Astrocyte of the hippocampus (primary cell): ENCODE measurements around the gene USP22.
"Not testable (repeated sequence)": the region's sequence is repeated elsewhere in the genome, so short reads cannot be mapped to it uniquely, and the experiment has no call there.

Experiments used
- DNase-seq: peaks from one replicate; pipeline ENCODE4 v3.0.0; 2011; ENCODE audit warnings: low read depth, low spot score

The USP22 gene

DNA sequence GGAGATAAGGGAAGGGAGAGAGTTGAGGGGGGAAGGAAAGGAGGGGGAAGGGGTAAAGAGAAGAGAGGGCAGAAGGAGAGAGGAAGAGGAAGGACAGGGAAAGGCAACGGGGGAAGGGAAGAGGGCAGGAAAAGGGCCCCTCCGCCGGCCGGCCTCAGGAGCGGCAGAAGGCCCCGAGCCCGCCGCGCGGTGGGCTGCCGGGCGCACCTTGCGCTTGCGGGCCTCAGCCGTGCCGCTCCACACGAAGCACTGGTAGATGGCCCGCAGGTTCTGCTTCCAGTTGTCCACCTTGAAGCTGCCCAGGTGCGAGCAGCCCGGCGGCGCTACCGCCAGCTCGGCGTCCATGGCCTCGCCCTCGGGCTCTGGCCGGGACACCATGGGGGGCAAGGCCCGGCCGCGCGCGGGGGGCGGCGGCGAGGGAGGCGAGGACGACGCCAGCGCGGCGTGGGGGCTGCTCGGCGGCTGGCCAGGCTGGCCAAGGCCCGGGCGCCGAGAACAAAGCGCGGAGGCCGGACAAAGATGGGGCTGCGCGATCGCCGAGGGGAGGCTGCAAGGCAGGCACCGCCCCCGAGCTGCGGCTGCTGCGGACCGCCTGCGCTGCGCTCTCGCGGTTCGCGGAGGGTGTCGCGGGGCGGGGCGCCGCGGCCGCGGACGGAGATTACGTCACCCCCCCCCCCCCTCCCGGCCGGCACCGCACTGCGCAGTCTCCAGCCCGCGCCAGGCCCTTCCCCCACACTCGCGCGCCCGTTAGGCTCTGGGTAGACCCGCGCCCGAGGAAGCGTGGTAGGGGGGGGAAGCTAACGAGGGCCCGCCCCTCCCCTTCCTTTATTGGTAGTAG lies at the start of gene USP22:
Gene USP22, minus strand, starts transcription at position 554 of the 838 bp plus-strand sequence. Its CDS starts 176 bp downstream, at position 378.
- DNase-seq: peak; percentile 99

DNA sequence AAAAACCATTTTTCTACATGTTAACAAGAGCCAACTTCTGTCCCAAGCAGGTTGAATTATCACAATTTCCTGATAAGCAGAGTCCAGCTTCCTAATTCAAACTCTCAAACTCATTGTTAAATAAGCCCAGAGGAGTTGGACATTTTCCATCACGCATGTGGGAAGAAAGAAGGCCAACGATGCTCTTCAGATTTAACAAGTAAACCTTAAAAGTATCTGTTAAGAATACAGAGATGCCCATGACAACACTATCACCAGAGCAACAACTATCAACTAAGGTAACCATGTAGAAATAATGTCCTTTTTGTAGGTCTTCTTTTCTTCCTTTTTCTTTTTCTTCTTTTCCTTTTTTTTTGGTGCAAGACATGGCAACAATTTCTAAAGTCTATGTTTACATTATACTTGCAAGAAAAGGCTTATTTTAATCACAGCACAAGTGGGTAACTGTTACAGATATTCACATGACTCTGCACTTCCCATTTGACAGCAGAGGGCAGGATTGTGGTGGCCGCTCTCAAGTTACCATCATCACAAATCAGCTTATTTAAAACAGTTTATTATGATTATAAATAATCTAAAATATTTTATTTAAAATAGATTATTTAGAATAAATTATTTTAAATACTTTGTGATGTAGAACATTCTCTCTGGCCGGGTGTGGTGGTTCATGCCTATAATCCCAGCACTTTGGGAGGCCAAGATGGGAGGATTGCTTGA lies 48.2 kb upstream of the USP22 start:
- no peak for DNase-seq

DNA sequence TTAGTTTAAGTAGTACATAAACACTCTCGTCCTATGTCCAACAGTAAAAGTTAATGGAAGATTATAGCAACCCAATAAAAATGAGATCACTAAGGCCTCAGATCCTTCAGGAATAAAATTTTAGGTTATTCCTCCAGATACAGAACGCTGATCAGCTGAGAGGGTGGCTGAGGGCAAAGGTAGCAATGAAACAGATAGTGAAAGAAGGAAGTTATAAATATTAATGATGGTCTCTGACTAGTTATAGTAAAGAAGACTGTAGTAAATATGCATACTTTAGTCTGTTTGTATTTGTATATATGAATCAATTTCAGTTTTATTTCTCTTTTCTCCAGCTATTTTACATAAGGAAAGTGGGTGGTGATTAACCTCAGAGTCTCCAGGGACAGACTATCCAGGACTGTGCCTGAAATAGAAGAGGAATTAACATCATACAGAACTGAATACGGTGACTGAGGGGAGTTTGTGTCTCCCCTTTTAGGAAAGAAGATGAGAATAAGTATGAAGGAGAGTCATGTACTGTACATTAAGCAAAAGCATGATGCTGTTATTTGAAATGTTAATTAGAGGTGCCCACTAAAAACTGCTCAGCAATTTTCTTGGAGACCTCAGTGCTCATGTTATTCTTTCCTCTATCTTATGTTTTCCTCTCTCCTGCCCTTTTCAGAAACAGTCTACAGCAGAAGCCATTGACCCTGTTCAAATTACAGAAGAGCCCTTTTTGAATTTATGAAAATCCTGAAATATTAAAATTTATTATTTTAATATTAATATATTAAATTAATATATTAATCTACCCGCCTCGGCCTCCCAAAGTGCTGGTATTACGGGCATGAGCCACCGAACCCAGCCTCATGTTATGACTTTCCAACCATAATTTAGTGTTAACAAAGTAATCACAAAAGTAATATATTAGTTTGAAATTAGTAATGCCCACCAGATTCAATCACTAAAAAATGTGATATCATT lies 47.4 kb upstream of the USP22 start:
- no peak for DNase-seq

DNA sequence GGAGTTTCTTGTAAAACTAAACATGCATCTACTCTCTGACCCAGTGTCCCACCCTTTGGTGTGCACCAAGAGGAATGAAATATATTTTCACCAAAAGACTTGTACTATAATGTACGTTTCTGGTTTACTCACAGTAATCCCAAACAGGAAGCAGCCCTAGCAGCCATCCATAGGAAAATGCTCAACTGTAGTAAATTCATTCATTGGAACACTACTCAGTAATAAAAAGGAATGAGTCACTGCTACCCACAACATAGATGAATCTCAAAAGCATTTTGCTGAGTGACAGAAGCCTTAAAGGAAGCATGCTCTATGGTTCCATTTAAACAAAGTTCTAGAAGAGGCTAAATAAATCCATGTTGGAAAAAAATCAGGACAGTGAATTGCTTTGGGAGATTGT lies 46.3 kb upstream of the USP22 start:
- no peak for DNase-seq

DNA sequence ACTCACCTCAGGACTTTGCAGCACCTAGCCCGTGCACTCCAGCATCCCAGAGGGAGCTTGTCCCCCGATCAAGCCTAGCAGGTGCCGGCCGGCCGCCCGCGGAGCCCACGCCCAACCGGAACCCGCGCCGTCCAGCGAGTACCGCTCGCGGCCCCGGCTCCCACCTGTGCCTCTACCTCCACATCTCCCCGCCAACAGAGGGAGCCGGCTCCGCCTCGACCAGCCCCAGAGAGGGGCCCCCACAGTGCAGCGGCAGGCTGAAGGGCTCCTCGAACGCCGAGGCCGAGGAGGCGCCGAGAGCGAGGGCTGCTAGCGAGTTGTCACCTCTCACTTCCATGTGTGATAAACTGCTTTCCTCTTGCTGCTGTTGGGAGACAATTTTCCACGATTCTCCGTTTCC lies 42.9 kb upstream of the USP22 start:
- DNase-seq: no peak

DNA sequence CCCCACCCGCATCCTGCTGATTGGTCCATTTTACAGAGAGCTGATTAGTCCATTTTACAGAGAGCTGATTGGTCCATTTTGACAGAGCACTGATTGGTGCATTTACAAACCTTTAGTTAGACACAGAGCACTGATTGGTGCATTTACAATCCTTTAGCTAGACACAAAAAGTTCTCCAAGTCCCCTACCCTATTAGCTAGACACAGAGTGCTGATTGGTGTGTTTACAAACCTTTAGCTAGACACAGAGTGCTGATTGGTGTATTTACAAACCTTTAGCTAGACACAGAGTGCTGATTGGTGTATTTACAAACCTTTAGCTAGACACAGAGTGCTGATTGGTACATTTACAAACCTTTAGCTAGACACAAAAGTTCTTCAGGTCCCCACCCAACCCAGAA lies 42.5 kb upstream of the USP22 start:
- DNase-seq: not testable (repeated sequence)

DNA sequence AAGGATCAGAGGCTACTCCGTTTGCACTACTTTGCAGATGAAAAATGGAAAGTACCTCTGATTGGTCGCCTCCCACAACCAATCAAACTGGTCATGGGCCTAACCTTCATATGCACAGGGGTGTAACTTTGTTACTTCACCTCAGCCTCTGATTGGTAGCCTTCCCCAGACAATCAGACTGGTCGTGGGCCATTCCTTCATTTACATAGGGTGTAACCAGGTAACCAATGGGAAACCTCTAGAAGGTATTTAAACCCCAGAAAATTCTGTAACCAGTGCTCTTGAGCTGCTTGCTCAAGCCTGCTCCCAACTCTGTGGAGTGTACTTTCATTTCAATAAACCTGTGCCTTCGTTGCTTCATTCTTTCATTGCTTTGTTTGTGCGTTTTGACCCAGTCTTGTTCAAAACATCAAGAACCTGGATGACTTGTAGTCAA lies 39.2 kb upstream of the USP22 start:
- no peak for DNase-seq

DNA sequence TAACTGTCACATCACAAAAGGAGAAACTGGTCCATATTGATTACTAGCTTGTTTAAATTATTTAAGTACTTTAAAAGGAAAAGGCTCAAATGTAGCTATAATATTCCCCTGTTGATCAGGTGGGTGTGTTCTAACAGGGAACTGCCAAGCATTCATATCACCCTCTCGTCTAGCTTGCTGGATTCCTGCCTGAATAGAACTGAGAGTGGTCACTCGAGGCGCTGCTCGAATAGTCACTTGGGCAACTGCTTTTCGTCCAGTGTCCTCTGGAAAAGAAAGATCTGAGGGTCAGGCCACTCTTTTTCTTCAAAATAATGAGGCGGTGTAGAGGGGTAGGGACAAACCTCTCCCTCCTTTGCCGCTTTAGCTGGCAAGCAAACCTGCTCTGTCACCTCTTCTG lies 36.4 kb upstream of the USP22 start:
- DNase-seq: no peak

DNA sequence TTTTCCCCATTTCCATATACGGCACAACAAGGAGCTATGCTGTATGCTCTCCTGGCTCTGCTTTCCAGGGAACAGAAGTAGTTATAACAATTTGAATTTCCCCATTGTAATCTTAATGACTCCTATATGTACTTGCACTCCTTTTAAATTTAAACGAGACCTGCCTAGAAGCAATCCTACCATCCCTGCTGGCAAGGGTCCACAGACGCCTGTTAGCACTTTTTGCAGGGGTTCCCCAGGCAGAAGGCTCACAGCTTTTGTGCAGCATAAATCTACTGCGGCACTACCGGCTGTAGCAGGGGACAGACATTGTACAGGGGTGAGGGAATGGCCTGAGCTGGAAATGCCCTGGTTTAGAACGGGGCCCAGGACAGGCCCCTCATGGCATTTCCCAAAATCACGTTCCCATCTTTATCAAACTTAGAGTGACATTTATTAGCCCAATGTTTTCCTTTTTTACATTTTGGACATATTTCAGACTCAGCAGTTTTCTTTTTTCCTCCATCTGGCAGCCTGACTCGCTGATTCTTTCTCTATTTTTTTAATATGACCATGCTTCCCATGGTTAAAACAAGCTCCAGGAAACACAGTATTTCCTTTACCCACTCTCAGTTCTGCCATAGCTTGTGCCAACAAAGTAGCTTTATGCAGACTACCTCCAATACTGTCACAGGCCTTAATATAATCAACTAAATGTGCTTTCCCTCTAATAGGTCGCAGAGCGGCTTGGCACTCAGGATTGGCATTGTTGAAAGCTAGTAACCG lies 35.4 kb upstream of the USP22 start:
- DNase-seq: no peak

DNA sequence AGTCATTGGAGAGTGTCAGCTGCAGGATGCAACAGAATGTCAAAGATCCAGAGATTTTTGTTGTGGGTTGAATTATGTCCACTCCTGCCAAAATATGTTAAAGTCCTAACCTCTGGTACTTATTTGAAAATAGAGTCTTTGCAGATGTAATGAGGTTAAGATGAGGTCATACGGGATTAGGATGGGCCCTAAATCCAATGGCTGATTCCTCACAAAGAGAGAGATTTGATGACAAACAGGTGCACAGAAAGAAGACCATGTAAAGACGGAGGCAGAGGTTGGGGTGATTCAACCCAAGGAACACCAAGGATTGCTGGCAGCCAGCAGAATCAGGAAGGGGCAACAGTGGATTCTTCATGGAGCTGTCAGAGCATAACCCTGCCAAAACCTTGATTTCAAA lies 34.5 kb upstream of the USP22 start:
- no peak for DNase-seq

DNA sequence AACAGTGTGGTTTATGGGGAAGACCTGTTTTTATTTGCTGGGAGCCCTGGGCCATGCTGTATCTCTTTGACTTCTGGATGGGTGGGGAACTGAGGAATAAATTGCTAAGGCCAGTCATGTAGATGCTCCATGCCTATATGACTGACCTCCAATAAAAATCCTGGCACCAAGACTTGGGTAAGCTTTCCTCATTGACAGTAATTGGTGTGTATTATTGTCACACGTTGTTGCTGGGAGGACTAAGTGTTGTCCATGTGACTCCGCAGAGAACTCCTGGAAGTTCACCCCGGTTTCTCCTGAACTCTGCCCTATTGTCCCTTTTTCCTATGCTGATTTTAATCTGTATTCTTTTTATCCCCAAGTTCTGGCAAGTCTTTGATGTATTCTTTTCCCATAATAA lies 33.4 kb upstream of the USP22 start:
- DNase-seq: no peak

DNA sequence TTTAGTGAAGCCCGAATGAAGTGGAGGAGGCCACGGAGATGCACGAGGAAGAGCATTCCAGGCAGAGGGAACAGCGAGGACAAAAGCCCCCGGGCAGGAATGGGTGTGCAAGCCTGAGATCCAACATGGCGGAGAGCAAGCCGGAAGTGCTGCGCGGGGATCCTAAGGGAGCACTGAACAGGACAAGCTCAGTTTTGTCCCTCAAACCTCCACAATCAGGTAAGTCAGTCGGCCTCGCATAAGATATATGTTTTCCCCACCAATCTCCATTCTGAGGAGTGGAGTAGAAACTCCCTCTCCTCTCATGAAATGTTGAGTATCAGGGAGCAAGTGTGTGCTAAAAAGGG lies 32.9 kb upstream of the USP22 start:
- DNase-seq: no peak

DNA sequence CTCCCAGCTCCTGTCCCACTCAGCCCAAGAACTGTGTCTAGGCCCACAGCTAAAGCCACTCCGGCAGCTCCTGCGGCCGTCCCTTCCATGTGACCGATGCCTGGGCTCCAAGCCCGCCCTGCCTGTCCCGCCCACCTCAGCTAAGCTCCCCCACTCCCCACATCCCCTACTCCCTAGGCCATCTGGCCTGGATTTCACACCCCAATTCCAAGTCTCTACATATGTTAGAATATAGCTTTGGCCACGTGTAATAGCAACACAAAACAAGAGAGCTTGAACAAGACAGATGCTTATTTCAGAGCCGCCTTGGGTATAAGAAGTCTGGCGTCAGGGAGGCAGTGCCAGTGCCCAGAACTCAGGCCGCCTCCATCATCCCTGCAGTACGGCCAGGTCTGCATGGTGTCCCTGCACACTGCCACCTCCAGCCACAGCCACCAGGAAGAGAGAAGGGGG lies 30.0 kb upstream of the USP22 start:
- DNase-seq: no peak

DNA sequence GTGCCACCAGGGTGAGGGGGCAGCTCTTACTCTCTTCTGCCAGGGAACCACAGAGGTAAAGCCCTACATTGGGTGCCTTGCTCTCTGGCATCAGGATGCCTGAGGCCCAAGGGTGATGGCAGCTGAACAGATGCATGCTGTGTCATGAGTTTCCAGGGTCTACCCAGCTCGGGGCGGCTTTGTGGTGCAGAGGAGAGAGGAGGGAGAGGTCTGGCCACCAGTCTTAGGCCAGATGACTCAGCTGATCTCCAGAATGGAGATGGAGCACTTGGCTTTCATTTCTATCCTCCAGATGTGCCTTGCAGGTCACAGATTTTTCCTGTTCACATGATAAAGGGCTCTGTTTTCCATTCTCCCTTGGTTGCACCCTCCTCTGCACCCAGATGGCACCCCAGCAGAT lies 23.6 kb upstream of the USP22 start:
- no peak for DNase-seq

DNA sequence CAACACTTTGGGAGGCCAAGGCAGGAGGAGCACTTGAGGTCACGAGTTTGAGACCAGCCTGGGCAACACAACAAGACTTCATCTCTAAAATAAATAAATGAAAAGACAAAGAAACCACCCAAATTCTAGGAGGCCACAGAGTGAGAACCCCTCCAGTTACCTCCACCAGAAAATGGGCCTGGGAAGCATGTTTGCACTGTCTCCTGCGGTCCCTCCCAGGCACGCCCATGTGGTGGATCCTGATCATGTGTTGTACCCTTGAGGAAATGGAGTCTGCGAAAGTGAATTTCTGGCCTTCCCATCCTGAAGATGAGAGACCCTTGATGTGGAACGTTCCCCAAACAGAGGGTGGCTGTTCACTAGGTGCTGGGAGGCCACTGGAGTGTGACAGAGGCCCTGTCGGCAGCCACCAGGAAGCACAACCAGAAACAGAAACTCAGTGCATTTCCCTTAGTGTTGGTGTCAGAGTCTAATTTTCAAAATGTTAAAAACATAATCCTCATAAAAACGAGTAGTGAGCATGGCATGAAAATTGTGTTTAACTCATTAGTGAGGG lies 19.2 kb upstream of the USP22 start:
- no peak for DNase-seq

DNA sequence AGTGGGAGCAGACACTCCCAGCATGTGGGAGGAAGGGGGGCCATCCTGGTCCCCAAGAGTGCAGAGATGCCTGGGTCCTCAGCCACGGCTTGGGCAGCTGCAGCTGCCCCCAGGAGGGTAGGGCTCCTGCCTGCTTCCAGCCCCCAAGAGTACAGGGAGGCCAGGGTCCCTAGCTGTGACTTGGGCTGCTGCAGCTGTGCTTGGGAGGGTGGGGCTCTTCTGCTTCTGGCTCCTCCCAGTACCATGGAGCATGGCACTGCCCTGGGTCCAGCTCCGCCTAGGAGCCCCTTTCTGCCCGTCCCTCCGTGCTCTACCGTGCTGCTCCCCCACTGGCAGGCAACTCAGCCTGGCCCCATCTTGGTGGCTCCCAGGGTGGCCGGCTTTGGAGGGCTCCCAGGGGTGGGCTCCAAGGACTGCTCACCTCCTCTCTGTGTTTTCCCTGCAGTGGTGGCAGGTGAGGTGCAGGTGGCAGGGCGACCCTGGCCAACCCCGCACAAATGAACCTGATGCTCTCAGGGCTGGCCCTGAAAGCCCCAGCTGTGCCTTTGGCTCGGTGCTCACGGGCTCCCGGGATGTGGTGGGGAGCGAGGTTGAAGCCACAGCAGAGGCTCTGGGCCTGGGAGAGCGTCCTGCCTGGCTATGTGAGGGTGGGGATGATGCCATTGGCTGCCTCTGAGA lies 18.5 kb upstream of the USP22 start:
- no peak for DNase-seq

DNA sequence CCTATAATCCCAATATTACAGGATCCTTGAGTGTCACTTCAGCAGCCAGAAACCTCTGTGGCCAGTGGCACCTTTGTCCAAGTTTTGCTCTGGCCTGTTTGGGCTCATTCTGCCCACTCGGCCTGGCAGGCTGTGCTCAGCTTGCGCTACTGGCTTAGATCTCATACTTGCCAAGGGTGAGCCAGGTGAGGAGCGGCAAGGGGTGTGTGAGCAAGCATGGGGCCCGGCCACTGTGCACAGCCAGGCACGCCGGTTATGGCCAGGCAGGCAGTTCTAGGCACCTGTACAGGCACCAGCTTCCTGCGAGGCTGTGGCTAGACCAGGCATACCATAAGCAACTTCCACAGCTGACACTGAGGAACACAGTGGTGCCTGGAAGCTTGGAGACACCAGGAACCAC lies 16.9 kb upstream of the USP22 start:
- no peak for DNase-seq

DNA sequence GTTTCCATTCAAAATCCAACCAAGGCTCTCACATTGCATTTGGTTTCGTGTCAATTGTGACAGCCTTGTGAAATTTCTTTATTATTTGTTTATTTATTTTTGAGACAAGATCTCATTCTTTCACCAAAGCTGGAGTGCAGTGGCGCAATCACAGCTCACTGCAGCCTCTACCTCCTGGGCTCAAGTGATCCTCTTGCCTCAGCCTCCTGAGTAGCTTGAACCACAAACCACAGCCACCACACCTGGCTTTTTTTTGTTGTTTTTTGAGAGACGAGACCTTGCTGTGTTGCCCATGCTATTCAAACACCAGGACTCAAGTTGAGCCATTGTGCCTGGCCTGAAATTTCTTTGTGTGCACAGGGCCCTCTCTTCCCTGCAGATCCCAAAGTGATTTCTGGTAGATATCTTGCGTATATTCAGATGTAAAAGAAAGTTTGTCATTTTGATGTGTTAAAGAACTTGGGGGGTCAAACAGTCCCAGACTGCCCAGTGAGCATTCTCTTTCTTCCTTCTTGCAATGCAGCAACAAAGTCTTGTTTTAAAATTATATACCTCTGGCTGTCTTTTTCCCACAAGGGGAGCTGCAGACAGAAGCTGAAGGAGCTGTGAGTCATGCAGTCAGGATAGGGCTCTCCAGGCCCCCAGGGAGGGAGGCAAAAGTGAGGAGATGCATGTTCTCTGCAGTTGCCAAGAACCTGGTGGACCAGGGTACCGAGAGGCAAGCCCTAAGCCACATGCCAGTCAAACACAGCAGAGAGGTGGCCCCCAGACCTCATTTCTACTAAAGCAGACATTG lies 15.5 kb upstream of the USP22 start:
- DNase-seq: peak; percentile 69

DNA sequence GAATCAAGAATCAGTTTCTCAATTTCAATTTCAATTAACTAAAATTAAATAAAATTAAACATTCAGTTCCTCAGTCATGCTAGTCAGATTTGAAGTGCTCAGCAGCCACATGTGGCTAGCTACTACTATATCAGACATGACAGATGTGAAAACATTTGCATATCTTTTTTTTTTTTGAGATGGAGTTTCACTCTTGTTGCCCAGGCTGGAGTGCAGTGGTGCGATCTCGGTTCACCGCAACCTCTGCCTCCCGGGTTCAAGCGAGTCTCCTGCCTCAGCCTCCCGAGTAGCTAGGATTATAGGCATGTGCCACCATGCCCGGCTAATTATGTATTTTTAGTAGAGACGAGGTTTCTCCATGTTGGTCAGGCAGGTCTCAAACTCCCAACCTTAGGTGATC lies 10.2 kb upstream of the USP22 start:
- DNase-seq: not testable (repeated sequence)
